ENCODE data around the gene ST13. TPM values are rescaled to one million over a fixed set of nuclear protein-coding genes. Genes with fewer than 3 reads are reported as not detected.
A peak's percentile ranks its signal among the peaks of the same experiment; 100 is the strongest.

ST13 gene
- 270 TPM for polyA plus RNA-seq (2013, experiment 1 of 2)
- polyA plus RNA-seq (2013, experiment 2 of 2), result 271 TPM

DNA sequence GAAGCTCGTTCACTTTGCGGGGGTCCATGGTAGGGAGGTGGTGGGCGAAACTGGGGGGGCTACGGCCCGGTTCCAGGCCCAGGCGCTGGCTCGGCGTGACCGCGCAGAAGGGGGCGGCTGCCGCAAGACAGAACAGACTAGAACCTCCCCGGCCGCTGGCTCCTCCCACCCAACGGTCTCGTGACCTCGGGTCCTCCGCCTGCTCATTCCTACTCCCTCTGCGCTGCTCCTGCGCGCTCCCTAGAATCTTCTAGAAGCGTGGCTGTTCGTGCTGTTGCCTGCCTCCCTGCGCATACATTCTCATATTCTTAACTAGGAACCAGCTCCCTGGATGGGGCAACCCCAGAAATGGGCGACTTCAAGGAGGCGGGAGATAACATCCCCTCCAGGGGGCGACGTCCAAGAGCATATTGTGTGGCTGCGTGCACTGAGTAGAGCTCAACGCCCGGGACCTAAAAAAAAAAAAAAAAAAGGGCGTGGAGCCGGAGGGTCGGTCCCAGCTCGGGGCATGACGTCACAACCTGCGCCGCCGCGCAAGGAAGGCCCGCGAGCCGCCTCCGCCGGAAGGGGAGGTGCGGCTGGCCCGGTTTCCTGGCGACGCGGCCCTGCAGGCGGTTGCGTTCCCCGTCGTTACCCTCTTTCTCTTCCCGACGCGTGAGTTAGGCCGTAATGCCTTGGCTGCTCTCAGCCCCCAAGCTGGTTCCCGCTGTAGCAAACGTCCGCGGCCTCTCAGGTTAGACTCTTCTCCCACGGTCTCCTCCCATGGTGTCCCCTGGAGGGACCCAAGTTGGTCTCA is at the start of gene ST13, which contains the start of gene XPNPEP3:
TSS of gene ST13 (minus strand) at position 127 of the 796 bp plus-strand sequence. CDS start at position 28, 99 bp downstream.
TSS of gene XPNPEP3 (plus strand) at position 636 of the 796 bp plus-strand sequence. CDS start at position 670, 34 bp downstream.
- Histone ChIP-seq H3K23ac (ENCODE audit: low read length) (peak within 1 kb of the TSS; percentile 90), H3K56ac (ENCODE audit: low read length) (peak within 1 kb of the TSS; percentile 98), H3K9ac (ENCODE audit: low read length) (peak within 1 kb of the TSS; percentile 97), H3K79me1 (ENCODE audit: low read length) (peaks cover 14% of the 10 kb centered on the region), H2BK120ac (ENCODE audit: low read depth, low read length) (no peak within 1 kb of the TSS), H2BK5ac (ENCODE audit: low read length) (peak within 1 kb of the TSS; percentile 74), H3K4ac (ENCODE audit: low read depth, low read length) (peak within 1 kb of the TSS; percentile 60), H3K27me3 (ENCODE audit: insufficient read depth, low read length, poor library complexity) (no peaks in the 10 kb centered on the region), H2AK5ac (ENCODE audit: low read length) (no peak within 1 kb of the TSS), H3K79me2 (ENCODE audit: control insufficient read depth, insufficient read depth, low read length) (peaks cover 64% of the 10 kb centered on the region), H3K18ac (ENCODE audit: low read length) (peak within 1 kb of the TSS; percentile 29), H4K5ac (ENCODE audit: low read length) (no peak within 1 kb of the TSS), H3K36me3 (ENCODE audit: control insufficient read depth, insufficient read depth, low read length) (no peaks in the 10 kb centered on the region), H3K27ac (ENCODE audit: low read depth, low read length) (peak within 1 kb of the TSS; percentile 88), H3K4me3 (ENCODE audit: low read length) (peak within 1 kb of the TSS; percentile 93), H4K8ac (ENCODE audit: low read depth, low read length) (peak within 1 kb of the TSS; percentile 30), H3K4me2 (ENCODE audit: low read length) (peak within 1 kb of the TSS; percentile 87), H2BK15ac (replicated peaks; ENCODE audit: low read depth) (no peak within 1 kb of the TSS), H3K4me1 (ENCODE audit: control insufficient read depth, low read depth, low read length) (no peaks in the 10 kb centered on the region)
- DNase-seq, result peak; percentile 98
- WGBS (ENCODE audit: extremely low coverage, insufficient coverage, low lambda C conversion rate), result no CpG with 5 or more reads among the region's 63 CpGs

DNA sequence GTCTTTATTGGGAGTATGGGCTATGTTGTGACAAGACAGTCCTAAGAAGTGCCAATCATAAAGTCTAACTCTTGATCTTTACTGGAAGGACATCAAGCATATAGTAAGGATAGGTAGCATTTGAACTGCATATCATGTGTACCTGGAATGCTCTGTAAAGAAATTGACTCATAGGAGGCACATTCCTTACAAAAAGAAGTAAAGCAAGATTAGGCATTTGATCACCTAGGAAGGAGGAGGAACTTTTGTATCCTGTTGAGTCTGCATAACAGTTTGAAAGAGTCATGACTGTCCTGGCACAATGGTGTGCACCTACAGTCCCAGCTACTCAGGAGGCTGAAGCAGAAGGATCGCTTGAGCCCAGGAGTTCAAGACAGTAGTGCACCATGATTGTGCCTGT is 47.7 kb upstream of the ST13 start:
- no peak overlapping the region for H3K18ac ChIP-seq (ENCODE audit: low read length)
- H4K5ac ChIP-seq (ENCODE audit: low read length), result no peak overlapping the region
- no CpG with 5 or more reads among the region's 1 CpG for WGBS (ENCODE audit: extremely low coverage, insufficient coverage, low lambda C conversion rate)
- H2AK5ac ChIP-seq (ENCODE audit: low read length), result no peak overlapping the region
- peaks cover 1% of the 10 kb centered on the region for H3K36me3 ChIP-seq (ENCODE audit: control insufficient read depth, insufficient read depth, low read length)
- H4K8ac ChIP-seq (ENCODE audit: low read depth, low read length), result no peak overlapping the region
- H3K79me2 ChIP-seq (ENCODE audit: control insufficient read depth, insufficient read depth, low read length), result no peaks in the 10 kb centered on the region
- no peak overlapping the region for H2BK5ac ChIP-seq (ENCODE audit: low read length)
- H3K4me3 ChIP-seq (ENCODE audit: low read length), result no peak overlapping the region
- no peak overlapping the region for H3K4ac ChIP-seq (ENCODE audit: low read depth, low read length)
- no peak overlapping the region for H2BK15ac ChIP-seq (replicated peaks; ENCODE audit: low read depth)
- H3K4me2 ChIP-seq (ENCODE audit: low read length), result no peak overlapping the region
- H3K56ac ChIP-seq (ENCODE audit: low read length), result no peak overlapping the region
- H3K4me1 ChIP-seq (ENCODE audit: control insufficient read depth, low read depth, low read length), result no peaks in the 10 kb centered on the region
- no peak overlapping the region for H3K23ac ChIP-seq (ENCODE audit: low read length)
- no peaks in the 10 kb centered on the region for H3K27me3 ChIP-seq (ENCODE audit: insufficient read depth, low read length, poor library complexity)
- no peak for DNase-seq
- H3K79me1 ChIP-seq (ENCODE audit: low read length), result no peaks in the 10 kb centered on the region
- H3K9ac ChIP-seq (ENCODE audit: low read length), result no peak overlapping the region
- H3K27ac ChIP-seq (ENCODE audit: low read depth, low read length), result no peak overlapping the region
- no peak overlapping the region for H2BK120ac ChIP-seq (ENCODE audit: low read depth, low read length)

- H3K4ac ChIP-seq (ENCODE audit: low read depth, low read length), result no peak overlapping the region
- H3K4me2 ChIP-seq (ENCODE audit: low read length), result no peak overlapping the region
- H2BK5ac ChIP-seq (ENCODE audit: low read length), result no peak overlapping the region
- no peaks in the 10 kb centered on the region for H3K27me3 ChIP-seq (ENCODE audit: insufficient read depth, low read length, poor library complexity)
- H3K79me1 ChIP-seq (ENCODE audit: low read length), result no peaks in the 10 kb centered on the region
- H3K27ac ChIP-seq (ENCODE audit: low read depth, low read length), result no peak overlapping the region
- H3K4me1 ChIP-seq (ENCODE audit: control insufficient read depth, low read depth, low read length), result no peaks in the 10 kb centered on the region
- no peak overlapping the region for H4K5ac ChIP-seq (ENCODE audit: low read length)
- no CpG with 5 or more reads among the region's 3 CpGs for WGBS (ENCODE audit: extremely low coverage, insufficient coverage, low lambda C conversion rate)
- H3K18ac ChIP-seq (ENCODE audit: low read length), result no peak overlapping the region
- no peak overlapping the region for H2AK5ac ChIP-seq (ENCODE audit: low read length)
- H2BK15ac ChIP-seq (replicated peaks; ENCODE audit: low read depth), result no peak overlapping the region
- no peak overlapping the region for H4K8ac ChIP-seq (ENCODE audit: low read depth, low read length)
- peak; percentile 74 for DNase-seq
- no peaks in the 10 kb centered on the region for H3K79me2 ChIP-seq (ENCODE audit: control insufficient read depth, insufficient read depth, low read length)
- H3K56ac ChIP-seq (ENCODE audit: low read length), result no peak overlapping the region
- H3K23ac ChIP-seq (ENCODE audit: low read length), result no peak overlapping the region
- H3K36me3 ChIP-seq (ENCODE audit: control insufficient read depth, insufficient read depth, low read length), result no peaks in the 10 kb centered on the region
- no peak overlapping the region for H3K9ac ChIP-seq (ENCODE audit: low read length)
- no peak overlapping the region for H2BK120ac ChIP-seq (ENCODE audit: low read depth, low read length)
- H3K4me3 ChIP-seq (ENCODE audit: low read length), result no peak overlapping the region
These were observed 42.5 kb upstream of the ST13 start for GRCh38 chr22:40898850-40899357.

DNA sequence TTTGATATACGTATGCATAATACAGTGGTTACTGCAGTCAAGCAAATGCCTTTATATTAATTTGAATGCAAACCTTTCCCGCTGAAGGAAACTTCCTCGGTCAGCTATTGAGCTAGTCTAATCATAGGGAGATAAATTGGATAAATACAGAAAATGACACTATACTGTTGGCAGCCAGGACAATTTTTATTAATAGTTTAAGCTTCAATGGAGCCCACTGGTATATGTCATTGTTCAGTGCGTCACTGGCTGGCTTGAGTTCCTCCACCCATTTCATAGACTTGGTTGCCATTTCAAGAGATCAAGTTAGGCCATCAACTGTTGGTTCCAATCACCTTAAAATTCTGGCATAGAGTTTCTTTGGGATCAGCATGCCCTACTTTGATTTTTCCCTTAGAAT is 38.0 kb upstream of the ST13 start:
- Histone ChIP-seq H3K79me1 (ENCODE audit: low read length) (no peaks in the 10 kb centered on the region), H2BK120ac (ENCODE audit: low read depth, low read length) (no peak overlapping the region), H3K56ac (ENCODE audit: low read length) (no peak overlapping the region), H3K4me2 (ENCODE audit: low read length) (no peak overlapping the region), H3K36me3 (ENCODE audit: control insufficient read depth, insufficient read depth, low read length) (no peaks in the 10 kb centered on the region), H3K4me1 (ENCODE audit: control insufficient read depth, low read depth, low read length) (no peaks in the 10 kb centered on the region), H4K5ac (ENCODE audit: low read length) (no peak overlapping the region), H3K4me3 (ENCODE audit: low read length) (no peak overlapping the region), H3K79me2 (ENCODE audit: control insufficient read depth, insufficient read depth, low read length) (no peaks in the 10 kb centered on the region), H2BK15ac (replicated peaks; ENCODE audit: low read depth) (no peak overlapping the region), H3K4ac (ENCODE audit: low read depth, low read length) (no peak overlapping the region), H2AK5ac (ENCODE audit: low read length) (no peak overlapping the region), H3K9ac (ENCODE audit: low read length) (no peak overlapping the region), H2BK5ac (ENCODE audit: low read length) (no peak overlapping the region), H3K27ac (ENCODE audit: low read depth, low read length) (no peak overlapping the region), H4K8ac (ENCODE audit: low read depth, low read length) (no peak overlapping the region), H3K27me3 (ENCODE audit: insufficient read depth, low read length, poor library complexity) (no peaks in the 10 kb centered on the region), H3K18ac (ENCODE audit: low read length) (no peak overlapping the region), H3K23ac (ENCODE audit: low read length) (no peak overlapping the region)
- no peak for DNase-seq
- no CpG with 5 or more reads among the region's 4 CpGs for WGBS (ENCODE audit: extremely low coverage, insufficient coverage, low lambda C conversion rate)

- H3K9ac ChIP-seq (ENCODE audit: low read length), result no peak overlapping the region
- H2BK15ac ChIP-seq (replicated peaks; ENCODE audit: low read depth), result no peak overlapping the region
- no peak overlapping the region for H4K8ac ChIP-seq (ENCODE audit: low read depth, low read length)
- no peak for DNase-seq
- H3K4me3 ChIP-seq (ENCODE audit: low read length), result no peak overlapping the region
- no peaks in the 10 kb centered on the region for H3K4me1 ChIP-seq (ENCODE audit: control insufficient read depth, low read depth, low read length)
- H3K18ac ChIP-seq (ENCODE audit: low read length), result no peak overlapping the region
- no peak overlapping the region for H2AK5ac ChIP-seq (ENCODE audit: low read length)
- no peaks in the 10 kb centered on the region for H3K36me3 ChIP-seq (ENCODE audit: control insufficient read depth, insufficient read depth, low read length)
- no peak overlapping the region for H2BK120ac ChIP-seq (ENCODE audit: low read depth, low read length)
- no peak overlapping the region for H3K23ac ChIP-seq (ENCODE audit: low read length)
- no peak overlapping the region for H3K56ac ChIP-seq (ENCODE audit: low read length)
- no peak overlapping the region for H4K5ac ChIP-seq (ENCODE audit: low read length)
- WGBS (ENCODE audit: extremely low coverage, insufficient coverage, low lambda C conversion rate), result no CpG with 5 or more reads among the region's 3 CpGs
- no peak overlapping the region for H3K27ac ChIP-seq (ENCODE audit: low read depth, low read length)
- no peaks in the 10 kb centered on the region for H3K79me2 ChIP-seq (ENCODE audit: control insufficient read depth, insufficient read depth, low read length)
- no peaks in the 10 kb centered on the region for H3K79me1 ChIP-seq (ENCODE audit: low read length)
- H3K4me2 ChIP-seq (ENCODE audit: low read length), result no peak overlapping the region
- no peak overlapping the region for H2BK5ac ChIP-seq (ENCODE audit: low read length)
- H3K27me3 ChIP-seq (ENCODE audit: insufficient read depth, low read length, poor library complexity), result no peaks in the 10 kb centered on the region
- no peak overlapping the region for H3K4ac ChIP-seq (ENCODE audit: low read depth, low read length)
These were observed 34.4 kb upstream of the ST13 start for GRCh38 chr22:40890881-40891280.

Measured in mesendoderm (in vitro differentiated cells).